ENCODE data around the gene SYNDIG1.

DNA sequence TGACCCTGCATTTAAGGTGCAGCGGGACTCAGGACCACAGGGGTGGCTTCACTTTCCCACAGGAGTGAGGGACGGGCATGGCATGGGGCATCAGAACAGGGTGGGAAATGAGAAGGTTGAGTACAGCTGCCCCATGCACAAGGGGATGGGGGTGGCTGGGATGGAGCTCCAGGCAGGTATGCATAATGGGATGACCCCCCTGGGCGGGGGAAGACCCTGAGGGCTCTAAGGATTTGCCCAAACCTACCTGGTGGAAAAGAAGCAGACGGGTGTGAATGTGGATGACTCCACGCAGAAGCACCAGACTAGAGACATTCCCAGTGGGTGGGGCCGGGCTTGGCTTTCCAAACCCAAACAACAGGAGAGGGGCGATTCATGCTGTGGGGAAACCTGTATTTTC, 200.3 kb downstream of the SYNDIG1 start:
- no peak for TF ChIP-seq POLR2A (IDR thresholded peaks at IDR 0.05)
- TF ChIP-seq, protein P1, sequence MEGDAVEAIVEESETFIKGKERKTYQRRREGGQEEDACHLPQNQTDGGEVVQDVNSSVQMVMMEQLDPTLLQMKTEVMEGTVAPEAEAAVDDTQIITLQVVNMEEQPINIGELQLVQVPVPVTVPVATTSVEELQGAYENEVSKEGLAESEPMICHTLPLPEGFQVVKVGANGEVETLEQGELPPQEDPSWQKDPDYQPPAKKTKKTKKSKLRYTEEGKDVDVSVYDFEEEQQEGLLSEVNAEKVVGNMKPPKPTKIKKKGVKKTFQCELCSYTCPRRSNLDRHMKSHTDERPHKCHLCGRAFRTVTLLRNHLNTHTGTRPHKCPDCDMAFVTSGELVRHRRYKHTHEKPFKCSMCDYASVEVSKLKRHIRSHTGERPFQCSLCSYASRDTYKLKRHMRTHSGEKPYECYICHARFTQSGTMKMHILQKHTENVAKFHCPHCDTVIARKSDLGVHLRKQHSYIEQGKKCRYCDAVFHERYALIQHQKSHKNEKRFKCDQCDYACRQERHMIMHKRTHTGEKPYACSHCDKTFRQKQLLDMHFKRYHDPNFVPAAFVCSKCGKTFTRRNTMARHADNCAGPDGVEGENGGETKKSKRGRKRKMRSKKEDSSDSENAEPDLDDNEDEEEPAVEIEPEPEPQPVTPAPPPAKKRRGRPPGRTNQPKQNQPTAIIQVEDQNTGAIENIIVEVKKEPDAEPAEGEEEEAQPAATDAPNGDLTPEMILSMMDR (IDR thresholded peaks at IDR 0.05): no peak
